ENCODE measurements around the gene RUNX2.

Gene RUNX2

DNA sequence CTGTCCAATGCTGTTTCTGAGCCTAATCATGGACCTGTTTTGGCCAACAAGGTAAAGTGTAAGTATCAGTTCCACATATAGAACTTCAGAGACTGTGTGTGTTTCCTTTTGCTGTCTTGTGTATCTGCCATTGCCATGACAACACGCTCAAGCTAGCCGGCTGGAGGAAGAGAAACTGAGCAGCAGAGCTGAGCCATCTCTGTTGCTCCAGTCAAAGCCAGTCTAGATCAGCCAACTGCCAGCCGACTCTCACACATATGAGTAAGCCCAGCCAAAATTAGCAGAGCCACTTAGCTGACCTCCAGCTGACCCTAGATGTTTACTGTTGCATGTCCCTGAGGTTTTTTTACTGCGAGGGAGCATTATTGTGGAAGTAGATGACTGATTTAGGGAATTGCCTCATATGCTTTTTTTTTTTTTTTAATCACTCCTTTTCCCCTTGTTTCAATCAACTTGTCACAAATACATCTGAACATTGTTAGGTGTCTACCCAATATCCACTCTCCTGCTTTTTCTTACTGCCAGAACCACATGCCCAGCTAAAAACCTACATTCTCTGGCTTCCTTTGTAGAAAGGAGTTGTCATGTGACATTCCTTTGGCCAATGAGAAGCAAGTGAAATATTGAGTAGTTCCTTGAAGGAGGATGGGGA, 353.9 kb downstream of the RUNX2 start:
- H3K36me3 ChIP-seq (ENCODE audit: control insufficient read depth in 2 of 2, insufficient read depth in 1 of 2, low read length in 2 of 2), result no peaks in the 10 kb centered on the region
- H3K4me3 ChIP-seq (ENCODE audit: low read depth, low read length), result no peak overlapping the region
- no peaks in the 10 kb centered on the region; the same call in 1 of the 2 replicates for H3K4me1 ChIP-seq (ENCODE audit: control insufficient read depth, insufficient read depth, low read length)
- POLR2A ChIA-PET, result no interaction called here
- CTCF ChIA-PET, result interaction anchor here (0.6 kb wide), 2 partner anchors 671 to 907 kb away, joined by 4 to 7 read pairs; no protein-coding TSS in a partner anchor
- H3K27ac ChIP-seq (ENCODE audit: extremely low read depth, low read depth, low read length), result no peak overlapping the region
- no peaks in the 10 kb centered on the region; the same call in 1 of the 2 replicates for H3K9me3 ChIP-seq (ENCODE audit: control insufficient read depth, insufficient read depth, low read depth, low read length)
- no peak for TF ChIP-seq ZNF707 (tag by site-specific recombination; IDR thresholded peaks at IDR 0.05)
- no peak for TF ChIP-seq YY2 (tag by site-specific recombination; IDR thresholded peaks at IDR 0.05)
- no peak for TF ChIP-seq ZNF501 (tag by site-specific recombination; IDR thresholded peaks at IDR 0.05)
- TF ChIP-seq ZNF146 (tag by site-specific recombination; IDR thresholded peaks at IDR 0.05), result no peak
- TF ChIP-seq, protein P1, sequence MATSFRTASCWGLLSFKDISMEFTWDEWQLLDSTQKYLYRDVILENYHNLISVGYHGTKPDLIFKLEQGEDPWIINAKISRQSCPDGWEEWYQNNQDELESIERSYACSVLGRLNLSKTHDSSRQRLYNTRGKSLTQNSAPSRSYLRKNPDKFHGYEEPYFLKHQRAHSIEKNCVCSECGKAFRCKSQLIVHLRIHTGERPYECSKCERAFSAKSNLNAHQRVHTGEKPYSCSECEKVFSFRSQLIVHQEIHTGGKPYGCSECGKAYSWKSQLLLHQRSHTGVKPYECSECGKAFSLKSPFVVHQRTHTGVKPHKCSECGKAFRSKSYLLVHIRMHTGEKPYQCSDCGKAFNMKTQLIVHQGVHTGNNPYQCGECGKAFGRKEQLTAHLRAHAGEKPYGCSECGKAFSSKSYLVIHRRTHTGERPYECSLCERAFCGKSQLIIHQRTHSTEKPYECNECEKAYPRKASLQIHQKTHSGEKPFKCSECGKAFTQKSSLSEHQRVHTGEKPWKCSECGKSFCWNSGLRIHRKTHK (tag by site-specific recombination; IDR thresholded peaks at IDR 0.05), result 0 out of 2 replicates have a peak, but pooled peaks have one; percentile 25
- TF ChIP-seq, protein P2, sequence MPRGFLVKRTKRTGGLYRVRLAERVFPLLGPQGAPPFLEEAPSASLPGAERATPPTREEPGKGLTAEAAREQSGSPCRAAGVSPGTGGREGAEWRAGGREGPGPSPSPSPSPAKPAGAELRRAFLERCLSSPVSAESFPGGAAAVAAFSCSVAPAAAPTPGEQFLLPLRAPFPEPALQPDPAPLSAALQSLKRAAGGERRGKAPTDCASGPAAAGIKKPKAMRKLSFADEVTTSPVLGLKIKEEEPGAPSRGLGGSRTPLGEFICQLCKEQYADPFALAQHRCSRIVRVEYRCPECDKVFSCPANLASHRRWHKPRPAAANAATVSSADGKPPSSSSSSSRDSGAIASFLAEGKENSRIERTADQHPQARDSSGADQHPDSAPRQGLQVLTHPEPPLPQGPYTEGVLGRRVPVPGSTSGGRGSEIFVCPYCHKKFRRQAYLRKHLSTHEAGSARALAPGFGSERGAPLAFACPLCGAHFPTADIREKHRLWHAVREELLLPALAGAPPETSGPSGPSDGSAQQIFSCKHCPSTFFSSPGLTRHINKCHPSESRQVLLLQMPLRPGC (tag by site-specific recombination; IDR thresholded peaks at IDR 0.05), result no peak
- no peak for TF ChIP-seq ZFP3 (tag by site-specific recombination; IDR thresholded peaks at IDR 0.05; ENCODE audit: low read depth)
- no peak for TF ChIP-seq ZNF302 (tag by site-specific recombination; IDR thresholded peaks at IDR 0.05; ENCODE audit: low read depth)
- TF ChIP-seq ZNF174 (tag by site-specific recombination; IDR thresholded peaks at IDR 0.05), result no peak
- no peak for TF ChIP-seq GLI4 (tag by site-specific recombination; IDR thresholded peaks at IDR 0.05)
- TF ChIP-seq, protein P3, sequence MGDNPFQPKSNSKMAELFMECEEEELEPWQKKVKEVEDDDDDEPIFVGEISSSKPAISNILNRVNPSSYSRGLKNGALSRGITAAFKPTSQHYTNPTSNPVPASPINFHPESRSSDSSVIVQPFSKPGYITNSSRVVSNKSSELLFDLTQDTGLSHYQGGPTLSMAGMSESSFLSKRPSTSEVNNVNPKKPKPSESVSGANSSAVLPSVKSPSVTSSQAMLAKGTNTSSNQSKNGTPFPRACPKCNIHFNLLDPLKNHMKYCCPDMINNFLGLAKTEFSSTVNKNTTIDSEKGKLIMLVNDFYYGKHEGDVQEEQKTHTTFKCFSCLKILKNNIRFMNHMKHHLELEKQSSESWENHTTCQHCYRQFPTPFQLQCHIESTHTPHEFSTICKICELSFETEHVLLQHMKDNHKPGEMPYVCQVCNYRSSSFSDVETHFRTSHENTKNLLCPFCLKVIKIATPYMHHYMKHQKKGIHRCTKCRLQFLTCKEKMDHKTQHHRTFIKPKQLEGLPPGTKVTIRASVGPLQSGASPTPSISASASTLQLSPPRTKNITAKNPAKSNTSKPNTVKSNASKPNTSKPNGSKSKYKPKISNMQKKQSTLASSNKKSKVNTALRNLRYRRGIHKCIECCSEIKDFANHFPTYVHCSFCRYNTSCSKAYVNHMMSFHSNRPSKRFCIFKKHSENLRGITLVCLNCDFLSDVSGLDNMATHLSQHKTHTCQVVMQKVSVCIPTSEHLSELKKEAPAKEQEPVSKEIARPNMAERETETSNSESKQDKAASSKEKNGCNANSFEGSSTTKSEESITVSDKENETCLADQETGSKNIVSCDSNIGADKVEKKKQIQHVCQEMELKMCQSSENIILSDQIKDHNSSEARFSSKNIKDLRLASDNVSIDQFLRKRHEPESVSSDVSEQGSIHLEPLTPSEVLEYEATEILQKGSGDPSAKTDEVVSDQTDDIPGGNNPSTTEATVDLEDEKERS (tag by site-specific recombination; IDR thresholded peaks at IDR 0.05), result 0 out of 2 replicates have a peak, but pooled peaks have one; percentile 60
- TF ChIP-seq ZSCAN5A (tag by site-specific recombination; IDR thresholded peaks at IDR 0.05), result no peak
- no peak for TF ChIP-seq SCRT2 (tag by site-specific recombination; IDR thresholded peaks at IDR 0.05)
- TF ChIP-seq, protein P4, sequence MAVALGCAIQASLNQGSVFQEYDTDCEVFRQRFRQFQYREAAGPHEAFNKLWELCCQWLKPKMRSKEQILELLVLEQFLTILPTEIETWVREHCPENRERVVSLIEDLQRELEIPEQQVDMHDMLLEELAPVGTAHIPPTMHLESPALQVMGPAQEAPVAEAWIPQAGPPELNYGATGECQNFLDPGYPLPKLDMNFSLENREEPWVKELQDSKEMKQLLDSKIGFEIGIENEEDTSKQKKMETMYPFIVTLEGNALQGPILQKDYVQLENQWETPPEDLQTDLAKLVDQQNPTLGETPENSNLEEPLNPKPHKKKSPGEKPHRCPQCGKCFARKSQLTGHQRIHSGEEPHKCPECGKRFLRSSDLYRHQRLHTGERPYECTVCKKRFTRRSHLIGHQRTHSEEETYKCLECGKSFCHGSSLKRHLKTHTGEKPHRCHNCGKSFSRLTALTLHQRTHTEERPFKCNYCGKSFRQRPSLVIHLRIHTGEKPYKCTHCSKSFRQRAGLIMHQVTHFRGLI (tag by site-specific recombination; IDR thresholded peaks at IDR 0.05), result 0 out of 2 replicates have a peak, but pooled peaks have one; percentile 29
- TF ChIP-seq TRIM28 (IDR thresholded peaks at IDR 0.05; ENCODE audit: borderline replicate concordance, low read length), result peak; percentile 96
- no peak for TF ChIP-seq KLF8 (tag by site-specific recombination; IDR thresholded peaks at IDR 0.05)
- peak; percentile 95 for TF ChIP-seq SETDB1 (IDR thresholded peaks at IDR 0.05; ENCODE audit: insufficient read length, low read length)
- TF ChIP-seq ZNF521 (tag by site-specific recombination; IDR thresholded peaks at IDR 0.05), result no peak
- no peak for TF ChIP-seq ZNF23 (tag by site-specific recombination; IDR thresholded peaks at IDR 0.05; ENCODE audit: borderline replicate concordance)
- no peak for TF ChIP-seq ZNF394 (tag by site-specific recombination; IDR thresholded peaks at IDR 0.05; ENCODE audit: borderline replicate concordance)
